Measurements from ENCODE around the gene ANKRD39.

ANKRD39 gene

GRCh38 chr2:96887493-96888012 is 29.7 kb upstream of the ANKRD39 start:
- peak; percentile 68 for DNase-seq

- no peak for DNase-seq
Measured at GRCh38 chr2:96885432-96886347, 27.9 kb upstream of the ANKRD39 start.

GRCh38 chr2:96884299-96885094 is 26.7 kb upstream of the ANKRD39 start:
- DNase-seq: no peak

GRCh38 chr2:96883306-96883705 is 25.5 kb upstream of the ANKRD39 start:
- no peak for DNase-seq

GRCh38 chr2:96882906-96883305 is 25.1 kb upstream of the ANKRD39 start:
- no peak for DNase-seq

GRCh38 chr2:96882230-96882629 is 24.4 kb upstream of the ANKRD39 start:
- no peak for DNase-seq

- DNase-seq: no peak
Measured at GRCh38 chr2:96881349-96882195, 23.8 kb upstream of the ANKRD39 start.

GRCh38 chr2:96880891-96881273 is 23.1 kb upstream of the ANKRD39 start:
- no peak for DNase-seq

- no peak for DNase-seq
Measured at GRCh38 chr2:96879545-96880040, 21.8 kb upstream of the ANKRD39 start.

GRCh38 chr2:96878796-96879544 is 21.2 kb upstream of the ANKRD39 start:
- no peak for DNase-seq

GRCh38 chr2:96878171-96878570 is 20.4 kb upstream of the ANKRD39 start:
- DNase-seq: no peak

- DNase-seq: no peak
Measured at GRCh38 chr2:96877631-96878092, 19.8 kb upstream of the ANKRD39 start.

- DNase-seq: no peak
Measured at GRCh38 chr2:96877042-96877451, 19.2 kb upstream of the ANKRD39 start.

GRCh38 chr2:96876269-96877041 is 18.6 kb upstream of the ANKRD39 start:
- no peak for DNase-seq

- no peak for DNase-seq
Measured at GRCh38 chr2:96875498-96876268, 17.9 kb upstream of the ANKRD39 start.

GRCh38 chr2:96874198-96874831 is 16.5 kb upstream of the ANKRD39 start:
- DNase-seq: no peak

- DNase-seq: no peak
Measured at GRCh38 chr2:96873651-96874096, 15.9 kb upstream of the ANKRD39 start.

- DNase-seq: no peak
Measured at GRCh38 chr2:96872591-96873349, 15.0 kb upstream of the ANKRD39 start.

Measured in right forelimb (tissue), 1 donor.